K562 (cell line): ENCODE measurements around the gene TMC2. TPM values are rescaled to one million over a fixed set of nuclear protein-coding genes. Genes with fewer than 3 reads are reported as not detected.

Experiments used
- CBFA2T2 ChIP-seq: fragments of 450-650 bp; conservative IDR thresholded peaks from 2 replicates; pipeline ENCODE4 v1.6.1; 2017; ENCODE audit warnings: mild to moderate bottlenecking
- CBFA2T3 ChIP-seq: fragments of 450-650 bp; IDR thresholded peaks from 2 replicates; pipeline ENCODE4 v1.6.1; 2017
- CBX3 ChIP-seq, 2 experiments: IDR thresholded peaks; 1 replicate in 1 of 2; 2 replicates in 1 of 2; pipeline ENCODE4 v1.6.1; 2012; ENCODE audit warnings: inconsistent platforms in 2 of 2, low read length in 2 of 2, borderline replicate concordance in 1 of 2, control low read depth in 1 of 2
- GABPB1 ChIP-seq: sonication (generic); formaldehyde crosslinking; IDR thresholded peaks from 2 replicates; pipeline ENCODE4 v1.8.0; 2022; ENCODE audit warnings: mild to moderate bottlenecking, missing genetic modification reagents
- GATAD2B ChIP-seq: fragments of 450-650 bp; IDR thresholded peaks from 2 replicates; pipeline ENCODE4 v1.6.1; 2017; ENCODE audit warnings: mild to moderate bottlenecking, borderline replicate concordance
- ILF3 ChIP-seq: fragments of 450-650 bp; IDR thresholded peaks from 2 replicates; pipeline ENCODE4 v1.6.1; 2018; ENCODE audit warnings: antibody characterized with exemption, mild to moderate bottlenecking, moderate library complexity, borderline replicate concordance
- JUND ChIP-seq, 2 experiments: IDR thresholded peaks; 2 replicates in 1 of 2; 3 replicates in 1 of 2; pipeline ENCODE4 v1.6.1; 2011; ENCODE audit warnings: borderline replicate concordance in 2 of 2, low read depth in 2 of 2, low read length in 2 of 2, improper control_type of control experiment in 1 of 2, missing biosample characterization in 1 of 2, missing genetic modification characterization in 1 of 2, missing genetic modification reagents in 1 of 2
- MECOM ChIP-seq: fragments of 250-450 bp; sonication (Bioruptor Pico); IDR thresholded peaks from 2 replicates; pipeline ENCODE4 v1.8.0; 2022; ENCODE audit warnings: inconsistent platforms
- MEIS2 ChIP-seq: fragments of 450-650 bp; IDR thresholded peaks from 2 replicates; pipeline ENCODE4 v1.6.1; 2014; ENCODE audit warnings: mild to moderate bottlenecking; ENCODE audit not compliant: partially characterized antibody
- NELFE ChIP-seq: IDR thresholded peaks from 2 replicates; pipeline ENCODE4 v1.6.1; 2011; ENCODE audit warnings: mild to moderate bottlenecking; ENCODE audit not compliant: insufficient read depth, insufficient read length
- PCBP2 ChIP-seq: fragments of 200-400 bp; formaldehyde crosslinking; IDR thresholded peaks from 2 replicates; pipeline ENCODE4 v1.6.1; 2018; ENCODE audit warnings: low read length, low read depth, mild to moderate bottlenecking, moderate library complexity; ENCODE audit not compliant: poor library complexity, severe bottlenecking
- SIN3B ChIP-seq: fragments of 450-650 bp; IDR thresholded peaks from 2 replicates; pipeline ENCODE4 v1.6.1; 2017; ENCODE audit warnings: low read depth, mild to moderate bottlenecking, moderate library complexity
- SLC30A9 ChIP-seq: fragments of 250-450 bp; sonication (Bioruptor Pico); IDR thresholded peaks from 2 replicates; pipeline ENCODE4 v1.8.0; 2022; ENCODE audit warnings: mild to moderate bottlenecking, moderate library complexity
- SMARCC2 ChIP-seq: fragments of 450-650 bp; IDR thresholded peaks from 2 replicates; pipeline ENCODE4 v1.6.1; 2017; ENCODE audit warnings: antibody characterized with exemption, moderate library complexity, mild to moderate bottlenecking, low read depth
- SNRNP70 ChIP-seq: fragments of 200-400 bp; formaldehyde crosslinking; optimal IDR thresholded peaks from 2 replicates; pipeline ENCODE3; 2017; ENCODE audit warnings: low read depth, low read length
- ZNF263 ChIP-seq: sonication (generic); formaldehyde crosslinking; IDR thresholded peaks from 2 replicates; pipeline ENCODE4 v1.8.0; 2022; ENCODE audit warnings: mild to moderate bottlenecking, missing genetic modification reagents, borderline replicate concordance
- ZNF408 ChIP-seq: fragments of 250-450 bp; sonication (Bioruptor Pico); IDR thresholded peaks from 2 replicates; pipeline ENCODE4 v1.4.0; 2020; ENCODE audit warnings: low read depth, mild to moderate bottlenecking, moderate library complexity
- polyA plus RNA-seq, 8 experiments: library from polyadenylated mRNA; depleted of rRNA in 4 of 8; stranded (reverse) in 5 of 8; unstranded in 3 of 8; fragments of >200 nt; fragmentation: Nextera tagmentation in 2 of 8; fragmentation: Illumina TruSeq in 1 of 8; extraction: Ambion mirVana in 2 of 8; extraction: Trizol in 1 of 8; gene quantifications; 2 replicates each; pipeline versions ENCODE4 v1.2.1 to v1.2.3, GENCODE V29; 2011 to 2014; ENCODE audit warnings: inconsistent platforms in 1 of 8, missing spikeins in 1 of 8
- total RNA-seq, 7 experiments: library from RNA; depleted of rRNA in 6 of 7; stranded (reverse); fragments of >200 nt in 6 of 7; fragmentation: Illumina TruSeq in 2 of 7; extraction: Trizol in 2 of 7; gene quantifications; 2 replicates each; pipeline versions ENCODE4 v1.2.1 to v1.2.3, GENCODE V29; 2011 to 2021; ENCODE audit warnings: low replicate concordance in 1 of 7
- TF ChIP-seq, protein P1 (sequence below): fragments of 450-650 bp; formaldehyde crosslinking; IDR thresholded peaks from 2 replicates; pipeline ENCODE4 v1.4.0; 2020; ENCODE audit warnings: mild to moderate bottlenecking, moderate library complexity
- TF ChIP-seq, protein P2 (sequence below): fragments of 250-450 bp; sonication (Bioruptor Pico); IDR thresholded peaks from 2 replicates; pipeline ENCODE4 v1.8.0; 2022; ENCODE audit warnings: inconsistent platforms
- TF ChIP-seq, protein P3 (sequence below): fragments of 250-450 bp; sonication (Bioruptor Pico); IDR thresholded peaks from 2 replicates; pipeline ENCODE4 v1.4.0; 2020
- TF ChIP-seq, protein P4 (sequence below): fragments of 450-650 bp; IDR thresholded peaks from one replicate; pipeline ENCODE4 v1.6.1; 2018; ENCODE audit warnings: mild to moderate bottlenecking, moderate library complexity; ENCODE audit not compliant: partially characterized antibody
- TF ChIP-seq, protein P5 (sequence below): fragments of 200-400 bp; formaldehyde crosslinking; IDR thresholded peaks from 2 replicates; pipeline ENCODE4 v1.6.1; 2017; ENCODE audit warnings: mild to moderate bottlenecking, low read depth, low read length, moderate library complexity

Gene TMC2
- total and polyA plus RNA-seq, 9 of the 15 experiments (the other 6 are each of a cell fraction or from before 2014, with no cell fraction given): not detected

DNA sequence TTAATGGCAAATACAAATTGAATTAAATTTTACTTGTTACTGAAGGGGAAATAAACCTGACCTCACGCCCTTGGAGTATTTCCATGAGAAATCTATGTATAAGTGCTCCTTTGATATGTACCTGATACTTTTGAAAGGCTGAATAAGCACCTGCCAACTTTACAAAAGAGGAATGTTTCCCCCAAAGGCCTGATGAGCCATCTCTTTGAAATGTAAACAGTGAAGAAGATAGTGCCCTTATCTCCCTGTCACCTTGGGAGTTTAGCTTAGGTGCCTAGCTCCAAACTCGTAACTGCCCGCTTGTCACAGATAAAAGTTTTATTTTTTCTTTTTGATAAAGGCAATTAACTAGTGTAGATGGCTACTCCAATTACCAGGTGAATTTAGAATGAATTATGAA is 26.6 kb upstream of the TMC2 start (continued):
- TF ChIP-seq, protein P1, sequence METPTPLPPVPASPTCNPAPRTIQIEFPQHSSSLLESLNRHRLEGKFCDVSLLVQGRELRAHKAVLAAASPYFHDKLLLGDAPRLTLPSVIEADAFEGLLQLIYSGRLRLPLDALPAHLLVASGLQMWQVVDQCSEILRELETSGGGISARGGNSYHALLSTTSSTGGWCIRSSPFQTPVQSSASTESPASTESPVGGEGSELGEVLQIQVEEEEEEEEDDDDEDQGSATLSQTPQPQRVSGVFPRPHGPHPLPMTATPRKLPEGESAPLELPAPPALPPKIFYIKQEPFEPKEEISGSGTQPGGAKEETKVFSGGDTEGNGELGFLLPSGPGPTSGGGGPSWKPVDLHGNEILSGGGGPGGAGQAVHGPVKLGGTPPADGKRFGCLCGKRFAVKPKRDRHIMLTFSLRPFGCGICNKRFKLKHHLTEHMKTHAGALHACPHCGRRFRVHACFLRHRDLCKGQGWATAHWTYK (CRISPR knock-in tag): no peak
- TF ChIP-seq GATAD2B: no peak
- no peak for TF ChIP-seq ZNF263
- TF ChIP-seq SIN3B: no peak
- no peak for TF ChIP-seq ILF3
- no peak for TF ChIP-seq PCBP2
- TF ChIP-seq MECOM: no peak
- TF ChIP-seq, protein P2, sequence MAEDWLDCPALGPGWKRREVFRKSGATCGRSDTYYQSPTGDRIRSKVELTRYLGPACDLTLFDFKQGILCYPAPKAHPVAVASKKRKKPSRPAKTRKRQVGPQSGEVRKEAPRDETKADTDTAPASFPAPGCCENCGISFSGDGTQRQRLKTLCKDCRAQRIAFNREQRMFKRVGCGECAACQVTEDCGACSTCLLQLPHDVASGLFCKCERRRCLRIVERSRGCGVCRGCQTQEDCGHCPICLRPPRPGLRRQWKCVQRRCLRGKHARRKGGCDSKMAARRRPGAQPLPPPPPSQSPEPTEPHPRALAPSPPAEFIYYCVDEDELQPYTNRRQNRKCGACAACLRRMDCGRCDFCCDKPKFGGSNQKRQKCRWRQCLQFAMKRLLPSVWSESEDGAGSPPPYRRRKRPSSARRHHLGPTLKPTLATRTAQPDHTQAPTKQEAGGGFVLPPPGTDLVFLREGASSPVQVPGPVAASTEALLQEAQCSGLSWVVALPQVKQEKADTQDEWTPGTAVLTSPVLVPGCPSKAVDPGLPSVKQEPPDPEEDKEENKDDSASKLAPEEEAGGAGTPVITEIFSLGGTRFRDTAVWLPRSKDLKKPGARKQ: no peak
- no peak for TF ChIP-seq MEIS2
- no peak for TF ChIP-seq SLC30A9 (CRISPR knock-in tag)
- TF ChIP-seq SMARCC2: no peak
- TF ChIP-seq SNRNP70: no peak
- TF ChIP-seq, protein P3, sequence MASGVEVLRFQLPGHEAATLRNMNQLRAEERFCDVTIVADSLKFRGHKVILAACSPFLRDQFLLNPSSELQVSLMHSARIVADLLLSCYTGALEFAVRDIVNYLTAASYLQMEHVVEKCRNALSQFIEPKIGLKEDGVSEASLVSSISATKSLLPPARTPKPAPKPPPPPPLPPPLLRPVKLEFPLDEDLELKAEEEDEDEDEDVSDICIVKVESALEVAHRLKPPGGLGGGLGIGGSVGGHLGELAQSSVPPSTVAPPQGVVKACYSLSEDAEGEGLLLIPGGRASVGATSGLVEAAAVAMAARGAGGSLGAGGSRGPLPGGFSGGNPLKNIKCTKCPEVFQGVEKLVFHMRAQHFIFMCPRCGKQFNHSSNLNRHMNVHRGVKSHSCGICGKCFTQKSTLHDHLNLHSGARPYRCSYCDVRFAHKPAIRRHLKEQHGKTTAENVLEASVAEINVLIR: no peak
- TF ChIP-seq CBFA2T2: peak; percentile 27
- no peak for TF ChIP-seq CBX3 (IDR thresholded peaks at IDR 0.05; ENCODE audit: borderline replicate concordance in 1 of 2, low read length in 2 of 2)
- TF ChIP-seq, protein P4, sequence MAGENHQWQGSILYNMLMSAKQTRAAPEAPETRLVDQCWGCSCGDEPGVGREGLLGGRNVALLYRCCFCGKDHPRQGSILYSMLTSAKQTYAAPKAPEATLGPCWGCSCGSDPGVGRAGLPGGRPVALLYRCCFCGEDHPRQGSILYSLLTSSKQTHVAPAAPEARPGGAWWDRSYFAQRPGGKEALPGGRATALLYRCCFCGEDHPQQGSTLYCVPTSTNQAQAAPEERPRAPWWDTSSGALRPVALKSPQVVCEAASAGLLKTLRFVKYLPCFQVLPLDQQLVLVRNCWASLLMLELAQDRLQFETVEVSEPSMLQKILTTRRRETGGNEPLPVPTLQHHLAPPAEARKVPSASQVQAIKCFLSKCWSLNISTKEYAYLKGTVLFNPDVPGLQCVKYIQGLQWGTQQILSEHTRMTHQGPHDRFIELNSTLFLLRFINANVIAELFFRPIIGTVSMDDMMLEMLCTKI: no peak
- TF ChIP-seq CBFA2T3: peak; percentile 60
- no peak for TF ChIP-seq GABPB1 (CRISPR knock-in tag)
- TF ChIP-seq ZNF408: no peak
- no peak for TF ChIP-seq NELFE
- TF ChIP-seq, protein P5, sequence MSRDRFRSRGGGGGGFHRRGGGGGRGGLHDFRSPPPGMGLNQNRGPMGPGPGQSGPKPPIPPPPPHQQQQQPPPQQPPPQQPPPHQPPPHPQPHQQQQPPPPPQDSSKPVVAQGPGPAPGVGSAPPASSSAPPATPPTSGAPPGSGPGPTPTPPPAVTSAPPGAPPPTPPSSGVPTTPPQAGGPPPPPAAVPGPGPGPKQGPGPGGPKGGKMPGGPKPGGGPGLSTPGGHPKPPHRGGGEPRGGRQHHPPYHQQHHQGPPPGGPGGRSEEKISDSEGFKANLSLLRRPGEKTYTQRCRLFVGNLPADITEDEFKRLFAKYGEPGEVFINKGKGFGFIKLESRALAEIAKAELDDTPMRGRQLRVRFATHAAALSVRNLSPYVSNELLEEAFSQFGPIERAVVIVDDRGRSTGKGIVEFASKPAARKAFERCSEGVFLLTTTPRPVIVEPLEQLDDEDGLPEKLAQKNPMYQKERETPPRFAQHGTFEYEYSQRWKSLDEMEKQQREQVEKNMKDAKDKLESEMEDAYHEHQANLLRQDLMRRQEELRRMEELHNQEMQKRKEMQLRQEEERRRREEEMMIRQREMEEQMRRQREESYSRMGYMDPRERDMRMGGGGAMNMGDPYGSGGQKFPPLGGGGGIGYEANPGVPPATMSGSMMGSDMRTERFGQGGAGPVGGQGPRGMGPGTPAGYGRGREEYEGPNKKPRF: no peak
- TF ChIP-seq JUND (IDR thresholded peaks at IDR 0.05; ENCODE audit: borderline replicate concordance, low read depth, low read length): peak; percentile 43; the same call in 1 of the 2 replicates
- no peak; the same call in 2 of the 3 replicates for TF ChIP-seq JUND (tag; IDR thresholded peaks at IDR 0.05; ENCODE audit: borderline replicate concordance, low read depth, low read length)
